GM19372 (cell line): Measurements from ENCODE around the gene RNF225.
"Not testable (repeated sequence)": the region's sequence is repeated elsewhere in the genome, so short reads cannot be mapped to it uniquely, and the experiment has no call there.

ENCODE experiments used
- ATAC-seq: cut with Tn5 transposase; IDR thresholded peaks from one replicate; pipeline ENCODE4 v1.9.1; 2021; ENCODE audit warnings: mild to moderate bottlenecking, low read depth, moderate library complexity; ENCODE audit not compliant: unreplicated experiment

RNF225 gene

DNA sequence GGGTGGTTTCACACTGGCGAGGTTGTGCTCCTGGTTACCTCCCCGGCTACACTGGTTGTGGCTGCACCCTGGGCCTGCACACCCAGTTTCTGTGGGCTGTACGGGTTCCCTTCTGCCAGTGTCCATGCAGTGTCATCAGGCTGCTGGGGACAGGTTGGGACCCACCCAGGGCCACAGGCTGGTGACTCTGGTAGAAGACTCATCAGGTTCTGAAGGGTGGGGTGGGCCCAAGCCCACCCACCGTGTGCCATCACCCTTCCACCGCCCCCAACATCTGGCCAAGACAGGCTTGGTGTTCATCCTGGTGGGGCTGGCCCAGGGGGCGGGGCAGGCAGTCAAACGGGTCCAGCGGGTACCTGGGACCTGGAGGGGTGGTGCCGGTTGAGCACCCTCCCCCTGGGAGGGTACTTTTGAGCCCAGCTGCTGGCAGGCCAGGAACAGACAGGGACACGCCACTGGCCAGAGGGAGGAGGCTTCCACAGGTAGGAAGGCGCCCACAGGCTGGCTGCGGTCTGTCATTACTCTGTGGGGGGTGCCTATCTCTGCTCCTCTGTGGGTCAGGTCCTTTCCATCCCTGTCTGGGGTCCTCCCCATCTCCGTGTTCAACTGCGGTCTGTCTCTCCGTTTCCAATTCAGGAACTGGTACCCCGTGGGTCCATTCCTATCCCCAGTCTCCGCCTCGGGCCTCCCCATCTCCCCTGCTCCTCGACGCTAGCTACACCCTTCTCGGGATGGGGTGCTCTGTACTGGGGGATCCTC is at the start of gene RNF225:
RNF225 (plus strand) TSS at position 437 of the 759 bp plus-strand sequence. CDS start 434 bp downstream, outside the sequence.
- ATAC-seq = no peak

GRCh38 chr19:58346961-58347929 is 48.2 kb upstream of the RNF225 start:
- ATAC-seq = peak; percentile 77

GRCh38 chr19:58348080-58348479 is 47.4 kb upstream of the RNF225 start:
- not testable (repeated sequence) for ATAC-seq

GRCh38 chr19:58349590-58349989 is 45.9 kb upstream of the RNF225 start:
- no peak for ATAC-seq

GRCh38 chr19:58350001-58350861 is 45.2 kb upstream of the RNF225 start:
- ATAC-seq = no peak

DNA sequence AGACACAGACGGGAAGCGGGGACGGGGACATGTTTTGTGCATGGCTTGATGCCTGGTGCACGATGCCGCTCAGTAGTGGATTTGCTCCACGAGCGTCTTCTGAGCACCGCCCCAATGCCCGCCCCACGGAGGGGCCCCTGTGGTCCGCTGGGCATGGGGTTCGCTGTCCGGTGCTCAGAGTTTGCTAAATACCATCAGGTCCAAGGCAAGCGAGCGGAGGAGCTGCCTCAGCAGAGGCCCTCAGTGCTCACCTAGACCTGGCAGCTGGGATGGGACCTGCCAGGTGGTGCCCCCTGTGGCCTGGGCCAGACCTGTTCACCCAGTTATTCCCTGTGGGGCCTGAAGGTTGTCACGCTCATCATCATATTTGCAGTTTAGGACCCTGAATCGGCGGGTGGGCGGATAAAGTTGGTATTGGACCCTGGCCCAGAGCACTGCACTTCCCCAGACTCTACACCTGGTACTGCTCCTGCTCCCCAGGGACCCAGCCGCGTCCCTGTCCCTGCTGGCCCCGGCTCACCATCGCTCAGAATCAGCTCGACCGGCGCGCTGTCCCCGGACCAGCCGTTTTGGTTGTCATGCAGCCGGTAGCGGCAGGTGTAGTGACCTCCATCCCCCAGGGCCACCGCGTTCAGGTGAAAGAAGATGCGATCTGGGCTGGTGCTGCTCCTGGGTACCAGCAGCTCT is 44.4 kb upstream of the RNF225 start:
- no peak for ATAC-seq

GRCh38 chr19:58351558-58351878 is 43.9 kb upstream of the RNF225 start:
- ATAC-seq = no peak

DNA sequence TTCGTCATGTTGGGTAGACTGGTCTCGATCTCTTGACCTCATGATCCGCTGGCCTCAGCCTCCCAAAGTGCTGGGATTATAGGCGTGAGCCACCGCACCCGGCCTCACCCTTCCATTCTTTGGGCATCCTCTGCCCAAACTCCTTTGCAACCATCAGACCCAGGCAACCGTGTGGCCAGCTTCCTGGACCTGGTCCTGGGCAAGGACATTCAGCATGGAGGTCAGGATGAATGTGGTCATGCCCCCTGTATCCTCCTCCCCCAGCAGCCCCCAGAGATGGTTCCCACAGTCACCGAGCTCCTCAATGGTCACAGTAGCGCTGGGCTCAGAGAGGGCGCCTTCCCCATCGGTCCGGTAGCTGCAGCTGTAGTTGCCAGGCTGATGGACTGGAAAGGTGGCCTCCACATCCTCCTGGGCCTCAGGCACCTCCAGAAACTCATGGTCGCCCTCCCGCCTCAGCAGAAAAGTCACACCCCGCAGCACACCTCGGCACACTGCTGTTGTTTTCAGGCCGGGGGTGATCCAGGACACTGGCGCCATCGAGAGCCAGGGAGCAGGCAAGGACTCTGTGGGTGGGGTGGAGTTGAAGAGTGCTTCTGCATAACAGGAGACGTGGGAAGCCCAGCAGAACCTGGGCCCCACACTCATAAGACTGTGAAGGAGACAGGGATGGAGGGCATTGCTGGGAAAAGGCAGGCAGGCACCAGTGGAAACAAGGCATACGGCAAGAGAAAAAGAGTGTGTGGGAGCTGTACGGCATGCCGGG is 43.3 kb upstream of the RNF225 start:
- no peak for ATAC-seq

DNA sequence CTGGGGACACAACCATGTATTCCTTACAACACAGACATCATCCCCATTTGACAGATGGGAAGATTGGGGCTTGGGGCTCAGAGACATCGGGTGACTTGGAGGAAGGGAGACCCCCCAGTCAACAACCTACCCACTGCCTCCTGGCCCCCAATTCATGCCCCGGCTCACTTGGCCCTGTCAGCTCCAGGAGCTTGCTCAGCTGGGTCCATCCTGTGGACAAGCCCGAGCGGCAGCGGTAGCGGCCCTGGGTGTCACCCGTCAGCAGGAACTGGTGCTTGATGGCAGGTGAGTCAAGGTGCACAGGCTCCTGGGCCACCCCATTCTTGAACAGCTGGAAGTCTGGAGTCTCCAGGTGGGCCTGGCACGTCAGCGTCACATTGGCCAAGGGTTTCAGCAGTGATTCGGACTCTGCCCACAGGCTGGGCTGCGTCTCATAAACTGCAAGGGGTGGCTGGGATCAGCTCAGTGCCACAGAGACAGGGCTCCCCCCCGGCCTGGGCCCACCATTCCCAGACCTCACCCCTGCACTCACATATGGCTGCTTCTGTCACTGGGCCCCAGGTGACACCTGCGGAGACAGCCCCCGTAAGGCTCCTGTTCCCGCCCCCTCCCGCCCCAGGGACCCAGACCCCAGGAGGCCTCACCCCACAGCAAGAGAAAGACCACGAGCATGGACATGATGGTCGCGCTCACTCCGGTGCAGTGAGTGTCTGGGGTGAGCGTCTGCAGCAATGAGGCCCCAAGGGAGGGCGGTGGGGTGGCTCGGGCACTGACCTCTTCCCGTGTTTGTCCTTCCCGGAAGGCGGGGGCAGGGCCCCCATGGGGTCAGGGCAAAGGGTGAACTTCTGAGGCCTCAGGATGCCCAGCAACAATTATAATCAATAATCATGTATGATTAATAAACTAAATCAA is 42.4 kb upstream of the RNF225 start, which contains the start of gene A1BG:
A1BG (minus strand) TSS at position 733 of the 912 bp plus-strand sequence; CDS start at position 678, 55 bp downstream.
- ATAC-seq = no peak

DNA sequence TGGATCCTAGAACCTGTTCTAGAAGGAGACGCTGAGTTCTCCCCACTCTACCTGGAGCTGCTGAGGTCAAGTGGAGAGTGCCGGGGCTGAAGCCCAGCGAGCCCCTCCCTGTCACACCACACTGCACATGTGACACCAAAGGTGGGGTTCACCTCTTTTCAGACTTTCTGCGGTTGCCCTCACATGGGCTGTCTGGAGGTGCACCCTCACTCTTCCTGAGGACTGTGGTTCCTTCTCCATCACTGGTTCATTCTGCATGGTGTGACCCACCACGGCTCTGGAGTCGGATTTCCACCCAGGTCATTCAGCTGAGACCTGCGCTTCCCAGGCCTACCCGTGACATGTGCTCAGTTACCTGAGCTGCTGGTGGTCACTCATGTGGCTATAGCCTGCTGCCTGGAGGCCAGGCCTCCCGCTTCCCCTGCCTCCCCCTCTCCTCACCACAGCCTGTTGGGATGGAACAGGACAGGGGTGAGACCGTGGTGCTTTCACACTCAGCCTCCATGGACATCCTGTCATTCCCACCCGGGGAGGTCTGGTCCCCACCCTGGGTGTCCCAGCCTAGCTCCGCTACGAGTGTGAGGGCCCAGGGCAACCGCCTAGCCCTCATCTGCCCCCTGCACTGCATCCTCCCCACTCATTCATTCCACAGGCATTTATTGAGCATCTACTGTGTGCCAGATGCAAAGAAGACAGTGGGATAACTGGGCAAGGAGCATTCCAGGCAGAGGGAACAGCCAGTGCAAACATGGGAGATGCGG is 41.6 kb upstream of the RNF225 start:
- no peak for ATAC-seq

DNA sequence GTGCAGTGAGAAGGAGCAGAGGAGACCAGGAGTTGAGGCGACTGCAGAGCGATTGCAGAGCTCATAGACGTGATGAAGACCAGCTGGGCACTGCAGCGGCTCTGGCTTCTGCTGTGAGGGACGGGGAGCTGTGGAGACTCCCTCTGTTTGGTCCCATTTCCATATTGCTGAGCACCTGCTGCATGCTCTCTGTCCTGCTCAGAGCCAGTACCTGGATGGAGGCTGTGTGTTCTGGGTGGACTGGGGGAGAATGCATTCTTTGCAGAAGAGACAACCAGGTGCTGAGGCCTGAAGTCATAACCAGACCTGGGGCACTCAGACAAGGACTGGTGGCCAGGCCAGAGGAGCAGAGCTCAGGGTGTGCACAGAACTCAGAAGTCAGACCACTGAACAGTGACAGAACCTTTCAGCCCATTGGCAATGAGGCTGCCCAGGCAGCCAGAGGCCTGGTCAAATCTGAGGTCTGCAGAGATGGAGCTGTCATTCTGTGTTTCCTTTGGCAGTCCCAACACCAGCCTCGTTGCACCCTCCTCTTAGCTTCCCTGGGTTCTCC is 40.9 kb upstream of the RNF225 start:
- ATAC-seq = no peak

DNA sequence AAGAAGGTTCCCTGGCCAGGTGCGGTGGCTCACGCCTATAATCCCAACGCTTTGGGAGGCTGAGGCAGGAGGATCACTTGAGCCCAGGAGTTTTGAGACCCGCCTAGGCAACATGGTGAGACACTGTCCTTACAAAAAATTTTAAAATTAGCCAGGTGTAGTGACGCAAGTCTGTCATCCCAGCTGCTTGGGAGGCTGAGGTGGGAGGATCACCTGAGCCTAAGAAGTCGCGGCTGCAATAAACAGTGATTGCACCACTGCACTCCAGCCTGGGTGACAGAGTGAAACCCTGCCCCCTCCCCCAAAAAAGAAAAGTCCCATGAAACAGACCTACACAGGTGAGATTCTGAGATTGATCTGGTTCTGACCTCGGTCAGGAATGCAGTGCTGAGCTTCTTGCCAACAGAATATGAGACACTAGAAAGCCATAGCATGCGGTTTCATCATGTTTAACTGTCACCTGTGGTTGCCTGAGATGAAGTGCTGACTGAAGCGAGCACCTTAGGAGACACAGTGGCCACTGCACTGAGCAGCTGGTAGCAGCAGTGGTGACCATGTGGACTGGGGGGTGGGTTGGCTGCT is 40.1 kb upstream of the RNF225 start:
- no peak for ATAC-seq

DNA sequence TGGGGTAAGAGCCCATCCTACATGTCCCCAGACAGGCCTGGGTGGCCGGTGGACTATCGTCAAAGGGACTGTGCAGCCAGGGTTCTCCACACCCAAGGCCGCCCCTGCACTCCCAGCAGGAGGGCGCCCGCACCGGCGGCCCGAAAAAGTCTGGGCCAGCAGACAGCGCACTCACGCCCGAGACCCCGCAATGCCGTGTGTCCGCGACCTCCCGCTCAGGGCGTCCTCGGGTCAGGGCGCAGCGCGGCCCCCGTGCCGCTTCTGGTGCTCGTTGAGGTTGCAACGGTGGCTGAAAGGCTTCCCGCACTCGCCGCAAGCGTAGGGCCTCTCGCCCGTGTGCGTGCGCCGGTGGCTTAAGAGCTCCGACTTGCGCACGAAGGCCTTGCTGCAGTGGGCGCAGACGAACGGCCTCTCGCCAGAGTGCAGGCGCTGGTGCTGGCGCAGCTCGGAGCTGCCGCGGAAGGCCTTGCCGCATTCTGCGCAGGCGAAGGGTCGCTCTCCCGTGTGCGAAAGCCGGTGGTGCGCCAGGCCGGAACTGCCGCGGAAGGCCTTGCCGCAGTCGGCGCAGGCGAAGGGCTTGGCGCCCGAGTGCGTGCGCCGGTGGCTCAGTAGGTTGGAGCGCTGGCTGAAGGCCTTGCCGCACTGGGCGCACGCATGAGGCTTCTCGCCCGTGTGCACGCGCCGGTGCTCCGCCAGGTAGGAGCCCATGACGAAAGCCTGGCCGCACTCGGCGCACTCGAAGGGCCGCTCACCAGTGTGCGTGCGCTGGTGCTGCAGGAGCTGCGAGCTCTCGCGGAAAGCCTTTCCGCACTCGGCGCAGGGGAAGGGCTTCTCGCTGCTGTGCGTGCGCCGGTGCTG is 39.3 kb upstream of the RNF225 start:
- ATAC-seq = no peak

GRCh38 chr19:58356766-58357480 is 38.5 kb upstream of the RNF225 start:
- ATAC-seq = no peak

GRCh38 chr19:58357481-58358145 is 37.8 kb upstream of the RNF225 start:
- no peak for ATAC-seq
